COLO668 (cell line): ENCODE measurements around the gene RPP25L.

Experiments used
- DNase-seq: peaks from one replicate; lab custom pipeline; 2025; ENCODE audit not compliant: unreplicated experiment; lab: John Stamatoyannopoulos, UW

RPP25L gene

DNA sequence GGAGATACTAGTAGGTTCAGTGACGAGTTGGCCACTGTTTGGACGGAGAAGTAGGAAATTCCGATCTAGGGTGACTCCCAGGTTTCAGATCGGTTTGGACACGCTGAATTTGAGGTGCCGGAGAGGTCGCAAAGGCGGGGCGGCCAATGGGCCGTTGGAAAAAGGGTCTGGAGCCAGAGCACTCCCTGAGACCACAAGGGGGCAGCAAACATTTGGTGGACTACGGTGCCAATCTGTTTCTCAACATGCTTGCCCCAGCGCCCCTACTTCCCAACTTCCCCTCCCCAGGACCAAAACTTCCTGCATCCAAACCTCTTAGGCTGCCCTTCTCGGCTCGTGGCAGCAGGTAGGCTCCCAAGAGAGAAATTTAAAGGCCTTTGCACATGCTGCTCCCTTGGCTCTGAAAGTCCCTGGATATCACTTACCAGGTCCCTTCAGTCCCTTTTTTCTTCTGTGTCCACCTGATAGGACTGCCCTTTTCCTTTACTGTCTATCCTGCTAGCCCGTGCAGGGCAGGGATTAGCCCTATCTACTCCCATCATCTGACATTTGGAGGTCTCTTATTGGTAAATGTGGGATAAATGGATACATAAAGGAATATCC lies 992 bp upstream of the RPP25L start:
- peak; percentile 73 for DNase-seq

DNA sequence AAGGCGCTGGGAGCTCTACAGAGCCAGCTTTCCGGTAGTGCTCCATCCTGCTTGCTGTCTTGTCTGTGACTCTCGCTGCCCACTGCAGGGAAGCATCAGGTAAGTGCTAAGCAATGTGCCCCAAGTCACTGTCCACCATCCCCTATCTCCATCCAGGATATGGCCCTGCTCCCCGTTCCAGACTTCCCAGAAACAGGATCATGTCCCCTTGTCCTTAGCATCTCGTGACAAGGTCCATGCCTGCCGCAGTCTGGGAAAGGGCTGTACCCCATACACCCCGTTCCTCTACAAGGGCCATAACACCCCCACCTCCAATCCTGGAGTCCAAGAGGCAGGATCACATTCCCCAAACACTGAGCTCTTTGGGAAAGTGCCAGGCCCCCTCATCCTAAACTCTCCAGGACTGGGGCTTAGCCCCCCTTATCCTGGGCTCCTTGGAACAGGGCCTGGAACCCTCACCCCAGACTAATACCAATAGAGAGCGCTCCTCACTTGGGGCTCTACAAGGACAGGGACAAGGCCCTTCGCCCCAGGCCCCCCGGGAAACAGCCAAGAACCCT lies 566 bp downstream of the RPP25L start:
- DNase-seq, result no peak

DNA sequence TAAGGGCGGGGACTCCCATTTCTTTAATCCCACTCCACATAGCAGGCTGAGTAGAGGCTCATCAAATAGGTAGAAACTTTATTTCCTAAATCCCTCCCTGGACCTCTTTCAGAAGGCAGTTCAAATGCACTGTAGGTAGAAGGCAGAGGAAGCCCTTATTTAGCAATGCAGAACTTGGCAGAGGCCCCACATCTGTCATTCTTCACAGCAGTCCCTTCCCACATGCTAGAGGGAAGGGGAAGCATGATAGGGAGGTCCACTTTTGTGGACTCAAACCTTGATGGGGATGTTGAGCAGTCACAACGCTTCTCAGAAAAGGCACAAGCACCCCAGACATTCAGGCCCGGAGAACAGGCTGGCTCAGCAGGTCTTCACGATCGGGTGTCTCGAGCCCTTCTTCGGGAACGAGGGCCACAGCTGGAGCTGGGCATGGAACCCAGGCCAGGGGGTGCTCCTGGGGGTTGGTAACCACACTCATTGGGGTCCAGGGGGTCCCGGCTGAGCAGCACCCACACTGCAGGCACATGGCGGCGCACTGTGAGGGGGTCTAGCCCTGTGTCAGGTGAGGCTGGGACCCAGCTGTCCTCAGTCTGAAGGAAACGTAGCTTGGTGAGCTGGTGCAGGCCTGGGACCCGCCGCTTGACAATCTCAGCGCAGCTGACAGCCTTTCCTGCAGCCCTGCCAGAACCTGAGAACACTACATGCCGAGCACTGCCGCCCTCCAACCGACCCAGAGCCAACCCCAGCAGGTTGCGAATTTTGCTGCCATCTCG lies 1.3 kb downstream of the RPP25L start:
- DNase-seq, result no peak

DNA sequence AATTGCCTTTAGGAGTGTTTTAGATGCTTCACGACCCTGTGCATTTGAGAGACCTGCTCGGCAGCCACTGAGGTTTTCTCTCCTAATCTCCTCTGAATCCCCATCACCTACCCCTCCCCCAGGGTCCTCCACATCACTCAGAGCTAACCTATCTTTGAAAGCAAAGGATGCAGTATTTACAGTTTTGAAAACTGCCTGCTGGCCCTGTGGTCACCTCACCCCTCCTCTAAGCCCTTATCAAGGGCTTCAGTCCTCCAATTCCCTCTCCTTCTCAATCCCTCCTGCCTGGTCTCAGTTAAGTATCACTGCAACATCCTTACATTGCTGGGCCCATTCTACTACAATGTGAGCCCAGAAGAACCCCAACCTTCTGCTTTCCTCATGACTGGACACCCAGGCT lies 4.6 kb downstream of the RPP25L start:
- DNase-seq, result no peak

DNA sequence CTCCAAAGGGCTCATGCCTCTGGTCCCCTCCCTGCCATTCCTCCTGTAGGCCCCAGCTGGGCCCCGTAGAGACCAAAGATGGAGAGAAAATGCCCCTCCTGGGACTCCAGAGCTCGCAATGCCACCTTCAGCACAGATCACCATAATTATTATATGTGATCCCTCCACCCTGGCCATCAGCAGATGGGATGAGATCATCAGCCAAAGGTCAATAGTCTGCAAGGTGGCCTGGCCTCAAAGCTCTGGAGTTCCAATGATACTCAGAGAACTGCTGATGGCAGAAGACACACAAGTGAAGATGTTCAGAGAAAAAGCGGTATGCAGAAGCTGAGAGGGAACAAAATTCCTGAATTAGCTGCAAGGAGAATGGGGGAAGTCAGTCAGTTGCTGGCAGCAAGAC lies 5.0 kb downstream of the RPP25L start:
- DNase-seq, result peak; percentile 34

DNA sequence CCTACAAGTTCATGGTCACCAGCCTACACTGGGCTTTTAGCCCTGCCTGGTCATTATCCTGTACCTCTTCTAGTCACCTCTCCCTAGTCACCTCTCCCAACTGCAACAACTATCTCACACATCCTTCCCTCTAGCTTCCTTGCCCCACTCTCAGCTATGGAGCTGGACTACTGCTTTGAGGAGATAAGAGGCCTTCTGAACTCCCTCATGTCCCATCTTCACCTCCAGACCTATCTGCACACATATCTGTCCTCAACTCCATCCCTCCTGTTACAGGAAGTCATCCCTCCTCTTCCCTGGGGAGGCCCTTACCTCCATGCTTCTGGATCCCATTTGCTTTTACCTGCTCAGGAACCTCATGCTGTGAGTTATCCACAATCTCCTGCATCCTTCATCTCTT lies 5.7 kb downstream of the RPP25L start:
- no peak for DNase-seq

DNA sequence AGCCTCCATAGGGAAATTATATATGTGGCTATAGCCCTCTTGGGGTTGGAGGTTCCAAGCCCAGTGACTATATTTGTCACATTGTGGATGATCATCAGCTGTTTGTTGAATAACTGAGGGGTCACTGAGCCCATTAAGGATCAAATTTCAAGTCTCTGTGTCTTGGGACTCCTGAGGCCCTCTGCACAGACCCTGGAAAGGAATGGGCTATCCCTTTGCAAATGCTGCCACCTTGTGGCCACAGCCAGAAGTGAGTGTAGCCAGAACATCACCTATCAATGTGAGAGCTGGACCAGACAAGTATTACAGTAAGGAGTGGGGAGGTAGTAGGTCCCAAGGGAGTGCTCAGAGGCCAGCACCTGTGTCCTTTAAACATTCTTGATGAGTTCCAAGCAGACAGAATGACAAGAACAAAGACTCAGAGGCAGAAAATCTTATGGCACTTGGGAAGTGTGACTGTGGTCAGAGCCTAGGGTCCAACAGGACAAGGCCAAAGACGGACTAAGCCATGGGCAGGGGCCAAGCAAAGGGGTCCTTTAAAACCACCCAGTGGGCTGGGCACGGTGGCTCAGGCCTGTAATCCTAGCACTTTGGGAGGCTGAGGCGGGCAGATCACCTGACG lies 8.2 kb downstream of the RPP25L start:
- DNase-seq, result peak; percentile 74

DNA sequence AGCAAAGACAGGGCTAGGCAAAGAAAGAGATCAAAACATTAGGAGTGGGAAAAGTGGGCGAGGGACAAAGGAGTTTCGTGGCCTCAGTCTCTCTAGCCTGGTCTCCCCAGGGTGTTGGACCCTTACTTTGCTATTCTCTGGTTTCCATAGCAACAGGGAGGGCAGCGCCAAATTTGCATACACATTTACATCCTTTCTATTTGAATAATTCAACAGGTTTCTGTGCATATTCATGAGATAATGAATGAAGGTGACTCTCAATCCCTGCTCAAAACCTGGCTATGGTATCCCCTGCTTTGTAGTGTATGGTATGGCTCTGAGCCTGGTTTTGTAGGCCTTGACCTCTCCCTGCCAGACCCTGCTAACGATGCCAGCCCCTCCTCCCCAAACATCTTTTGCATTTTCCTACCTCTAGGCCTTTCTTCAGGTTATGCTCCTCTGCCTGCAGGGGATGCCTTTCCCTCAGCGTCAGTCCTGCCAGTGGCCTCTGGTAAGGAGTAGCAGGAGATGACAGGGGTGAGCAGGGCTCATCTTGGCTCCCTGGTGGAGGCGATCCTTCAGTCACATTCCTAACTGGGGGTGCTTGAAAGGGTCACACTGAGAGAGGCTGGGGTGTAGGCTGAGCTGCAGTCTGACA lies 9.8 kb downstream of the RPP25L start:
- no peak for DNase-seq

DNA sequence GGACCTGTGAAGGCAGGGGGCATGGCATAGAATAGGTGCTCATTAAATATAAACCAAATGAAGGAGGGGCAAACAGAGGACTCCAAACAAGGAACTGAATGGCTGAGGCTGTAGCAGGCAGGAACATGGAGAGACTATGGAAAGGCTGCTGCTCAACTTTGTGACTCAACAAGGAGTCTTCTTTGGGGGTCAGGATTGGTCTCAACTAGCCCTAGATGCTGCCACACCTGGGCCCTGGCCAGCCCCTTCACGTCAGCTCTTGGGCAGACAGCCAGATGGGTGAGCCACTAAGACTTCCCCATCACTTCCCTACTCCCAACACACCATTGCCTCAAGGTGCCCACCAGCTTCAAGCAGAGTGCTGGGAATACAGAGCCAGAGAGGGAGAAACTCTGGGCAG lies 11.0 kb downstream of the RPP25L start:
- DNase-seq, result no peak

DNA sequence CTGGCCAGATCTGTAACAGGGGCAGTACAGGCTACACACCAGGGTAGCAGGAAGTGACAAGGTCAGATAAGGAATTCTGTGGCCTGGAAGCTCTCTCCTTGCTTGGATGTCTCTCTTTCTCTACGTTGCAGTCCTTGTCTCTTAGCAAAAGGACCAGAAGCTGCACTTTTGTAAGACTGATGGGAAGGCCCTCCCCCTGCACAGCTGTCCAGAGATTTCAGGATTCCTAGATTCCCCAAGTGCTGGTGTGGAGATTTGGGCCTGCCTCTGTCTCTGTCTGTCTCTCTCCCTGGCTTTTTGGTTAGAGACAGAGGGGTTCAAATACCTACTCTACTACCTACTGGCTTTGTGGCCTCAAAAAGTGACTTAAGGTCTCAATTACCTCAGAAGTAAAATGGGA lies 12.4 kb downstream of the RPP25L start:
- DNase-seq, result no peak

DNA sequence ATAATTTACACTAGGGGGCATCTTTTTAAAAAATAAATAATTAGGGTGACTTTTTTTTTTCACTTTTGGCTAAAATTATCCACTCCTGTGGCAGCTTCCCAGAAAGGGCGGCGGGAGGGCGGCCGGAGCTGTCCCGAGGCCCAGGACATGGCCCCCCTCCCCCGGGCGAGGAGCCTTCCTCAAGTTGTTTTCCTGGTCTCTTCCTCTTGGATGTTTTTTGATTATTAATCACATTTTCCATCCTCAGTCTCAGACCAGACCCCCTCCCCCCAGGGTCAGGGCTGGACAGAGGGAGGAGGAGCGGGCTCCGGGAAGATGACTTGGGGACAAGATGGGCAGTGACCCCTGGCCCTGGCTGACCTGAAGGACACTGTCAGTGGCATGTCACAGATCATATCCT lies 17.7 kb downstream of the RPP25L start:
- DNase-seq, result no peak

DNA sequence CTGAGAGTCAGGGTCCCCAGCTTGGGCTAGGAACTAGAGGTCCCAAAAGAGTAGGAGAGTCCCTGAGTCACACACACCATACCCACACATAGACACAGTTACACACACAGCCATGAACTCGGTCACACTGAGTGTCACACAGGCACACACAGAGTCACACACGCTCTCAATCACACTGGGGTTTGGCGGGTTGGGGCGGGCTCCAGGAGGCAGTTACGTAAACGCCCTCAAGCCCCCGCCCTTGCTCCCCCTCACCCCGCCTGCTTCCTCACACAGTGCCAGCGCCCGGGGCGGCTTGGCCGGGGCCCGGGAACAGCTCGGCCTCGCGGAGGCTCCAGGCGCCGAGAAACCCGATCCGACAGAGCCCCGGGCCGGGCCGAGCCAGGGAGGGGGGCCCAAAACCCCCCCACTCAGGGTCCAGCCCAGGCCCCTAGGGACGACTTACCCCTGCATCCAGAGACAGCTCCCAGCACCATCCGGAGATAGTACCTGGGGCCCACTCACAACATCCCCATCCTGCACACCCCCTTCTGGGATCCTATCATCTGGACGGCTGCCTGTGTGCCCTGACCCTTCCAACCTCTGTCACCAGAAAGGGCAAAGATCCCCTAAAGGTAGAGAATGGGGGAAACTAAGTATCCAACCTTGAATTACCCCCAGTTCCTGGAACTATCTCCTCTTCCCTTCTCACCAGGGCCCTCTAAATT lies 18.8 kb downstream of the RPP25L start:
- DNase-seq, result peak; percentile 17

DNA sequence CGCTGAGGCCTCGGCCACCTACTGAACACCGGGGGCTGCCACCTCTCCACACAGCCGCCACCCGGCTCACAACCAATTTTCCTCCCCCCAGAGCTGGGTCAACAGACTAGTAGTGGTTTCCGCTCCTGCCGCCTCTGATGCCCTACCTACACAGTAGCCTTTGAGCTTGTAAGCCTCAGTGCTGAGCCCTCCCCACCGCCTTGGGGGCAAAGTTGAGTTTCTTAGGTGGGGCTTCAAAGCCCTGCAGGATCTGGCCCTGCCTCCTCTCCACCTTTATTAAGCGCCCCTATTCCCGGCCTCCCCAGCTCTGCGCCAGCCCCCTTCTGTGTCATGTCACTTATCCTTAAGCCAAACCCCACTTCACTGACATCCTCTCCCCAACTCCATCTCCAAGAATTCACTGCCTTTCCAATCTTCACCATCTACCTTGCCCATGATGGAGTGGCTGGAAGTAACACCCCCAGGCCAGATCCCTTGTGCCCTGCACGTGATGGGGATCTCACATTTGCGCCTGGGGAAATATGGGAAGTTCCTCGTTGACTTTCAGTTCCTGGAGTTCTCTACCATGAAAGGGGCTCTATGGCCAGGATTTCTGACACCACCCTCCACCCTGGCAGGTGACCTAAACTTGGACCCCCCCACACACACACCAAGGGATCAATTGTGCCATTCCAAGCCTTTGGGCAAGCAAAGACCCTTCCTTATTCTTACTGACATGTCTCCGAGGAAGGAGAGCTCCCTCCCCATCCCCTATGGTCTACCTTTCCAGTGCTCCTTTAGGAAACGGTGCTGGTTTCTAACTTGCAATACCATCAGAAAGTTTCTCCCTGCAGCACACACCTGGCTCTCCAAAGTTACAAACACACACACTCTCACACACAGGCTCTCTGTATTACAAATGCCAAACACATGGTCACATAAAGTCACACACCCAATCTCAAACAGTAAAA lies 19.7 kb downstream of the RPP25L start:
- DNase-seq, result no peak

DNA sequence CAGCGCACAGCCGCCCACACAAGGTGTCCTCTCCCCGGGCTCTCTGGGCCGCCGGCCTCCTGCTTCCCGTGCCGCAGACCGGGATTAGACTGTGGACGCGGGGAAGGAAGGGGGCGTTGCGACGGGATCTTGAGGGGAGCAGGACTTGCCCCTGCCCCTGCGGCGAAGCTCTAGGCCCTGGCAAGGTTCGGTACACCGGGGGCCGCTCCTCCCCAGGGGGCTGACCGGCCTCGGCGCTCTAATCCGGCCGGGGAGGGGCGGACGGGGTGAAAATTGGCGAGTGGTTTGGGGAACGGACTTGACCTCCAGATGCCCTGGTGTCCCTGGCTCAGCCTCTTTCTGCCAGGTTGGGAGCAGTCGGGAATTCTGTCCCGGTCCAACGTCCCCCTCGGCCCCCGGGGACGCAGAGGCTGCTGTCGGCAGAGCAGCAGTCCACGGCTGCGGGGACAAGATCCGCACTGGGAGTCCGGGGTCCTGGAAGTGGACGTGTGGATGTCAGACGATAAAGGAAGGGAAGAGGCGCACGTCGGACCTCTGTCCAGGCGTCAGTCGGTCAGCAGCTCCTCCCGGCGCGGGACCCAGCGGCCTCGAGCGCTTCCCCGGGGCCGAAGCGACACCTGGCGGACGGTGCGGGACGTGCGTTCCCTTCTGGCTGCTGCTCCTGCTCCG lies 20.5 kb downstream of the RPP25L start:
- peak; percentile 80 for DNase-seq

DNA sequence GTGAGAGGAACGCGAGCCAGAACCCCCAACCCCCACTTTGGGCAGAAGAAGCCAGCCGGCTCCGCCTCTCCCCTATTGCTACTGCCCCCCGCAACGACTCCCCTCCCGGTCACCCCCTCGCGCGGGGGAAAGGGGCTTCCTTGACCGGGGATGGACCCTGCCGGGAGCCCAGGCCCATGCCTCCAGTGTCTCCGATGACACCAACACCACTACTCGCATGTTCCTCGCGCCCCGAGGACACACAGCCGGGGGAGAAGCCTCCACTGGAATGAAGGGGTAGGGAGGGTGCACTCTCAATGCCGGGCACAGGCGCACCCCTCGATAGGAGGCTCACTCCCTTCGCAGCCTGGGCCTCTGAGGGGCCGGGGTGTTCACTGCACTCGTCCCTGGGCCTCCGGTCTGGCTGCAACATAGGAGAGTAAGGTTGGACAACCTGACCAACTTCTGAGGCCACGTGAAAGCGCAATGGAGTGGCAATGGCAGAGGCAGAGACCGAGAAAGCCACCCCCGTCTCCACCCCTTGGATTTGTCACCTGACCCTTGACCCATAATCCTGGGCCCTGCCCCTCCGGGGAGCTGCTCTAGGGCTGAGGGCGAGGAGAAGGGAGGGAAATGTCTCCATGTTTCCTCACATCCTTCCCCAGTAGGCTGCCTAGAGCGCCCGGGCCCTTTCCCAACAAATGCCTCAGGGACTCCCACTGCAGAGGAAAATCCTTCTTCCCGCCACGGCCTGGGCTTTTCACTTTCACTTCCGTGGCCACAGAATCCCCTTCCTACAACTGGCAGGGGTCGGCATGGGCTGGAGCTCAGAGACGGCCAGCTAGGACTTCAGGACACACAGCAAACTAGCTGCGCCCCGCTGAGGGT lies 21.3 kb downstream of the RPP25L start:
- DNase-seq, result no peak

DNA sequence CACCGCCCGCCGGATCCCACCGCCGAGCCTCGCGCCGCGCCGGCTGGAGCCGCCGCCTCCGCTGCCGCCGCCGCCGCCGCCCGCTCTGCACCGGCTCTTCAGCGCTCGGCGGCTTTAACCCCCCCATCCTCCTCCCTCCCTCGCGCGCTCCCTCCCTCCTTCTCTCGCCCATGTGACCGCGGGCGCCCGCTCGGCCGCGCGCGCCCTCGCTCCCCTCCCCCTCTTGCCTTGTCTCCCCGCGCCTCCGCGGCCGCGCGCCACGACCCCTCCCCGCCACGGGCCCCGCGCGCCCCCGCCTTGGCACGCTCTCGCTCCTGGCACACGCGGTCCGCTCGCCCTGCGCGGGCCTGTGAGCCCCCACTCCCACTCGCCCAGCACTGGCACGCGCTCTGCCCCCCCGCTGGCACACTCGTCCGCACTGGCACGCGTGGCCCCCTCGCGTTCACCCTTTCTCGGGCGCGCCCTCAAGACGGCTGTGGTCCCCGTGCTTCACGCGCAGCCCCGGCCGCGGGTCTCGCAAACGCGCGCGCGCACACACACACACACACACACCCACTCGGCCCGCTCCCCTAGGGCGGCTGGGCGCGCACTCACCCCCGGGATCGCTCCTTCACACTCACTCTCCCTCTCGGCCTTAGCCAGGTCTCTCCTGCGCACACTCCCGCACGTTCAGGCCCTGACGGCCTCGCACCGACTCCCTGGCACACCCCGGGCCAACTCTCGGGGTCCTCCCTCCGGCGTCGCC lies 22.1 kb downstream of the RPP25L start, which contains the start of gene CNTFR:
CNTFR (minus strand) TSS at position 89 of the 745 bp plus-strand sequence. CDS start 20,743 bp downstream, outside the sequence.
- DNase-seq, result peak; percentile 46
